Measurements from ENCODE around the gene NEK10. TPM values are rescaled to one million over a fixed set of nuclear protein-coding genes. Genes with fewer than 3 reads are reported as not detected.

NEK10 gene
- total RNA-seq, 1 donor from 2014 or later = 1.2 TPM

DNA sequence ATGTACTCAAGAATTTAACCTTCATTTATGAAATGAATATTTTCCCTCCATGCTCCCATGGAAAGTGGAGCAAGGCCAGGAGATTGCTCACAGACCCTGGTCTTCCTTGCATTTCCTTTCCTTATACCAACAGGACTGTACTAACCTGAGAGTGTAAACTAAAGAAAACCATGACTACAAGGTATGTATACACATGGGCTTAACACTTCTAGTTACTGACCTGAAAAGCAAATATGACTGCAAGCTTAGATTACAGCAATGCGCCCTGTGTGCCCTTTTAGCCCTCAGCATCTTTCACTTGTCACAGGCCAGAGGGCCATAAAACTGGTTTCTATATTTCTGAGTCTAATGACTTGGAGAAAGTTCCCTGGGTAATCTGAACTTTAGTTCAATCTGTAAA is 52.1 kb downstream of the NEK10 start:
- no peaks in the 10 kb centered on the region for H3K36me3 Mint-ChIP-seq (ENCODE audit: low read depth, unreplicated experiment)
- no peak overlapping the region for H3K4me3 Mint-ChIP-seq (ENCODE audit: unreplicated experiment)
- no peaks in the 10 kb centered on the region for H3K4me1 Mint-ChIP-seq (ENCODE audit: unreplicated experiment)
- no peak overlapping the region for H3K27ac Mint-ChIP-seq (ENCODE audit: unreplicated experiment)
- H3K27me3 Mint-ChIP-seq (ENCODE audit: unreplicated experiment) = peaks cover 3% of the 10 kb centered on the region
- H3K9me3 Mint-ChIP-seq (ENCODE audit: unreplicated experiment) = no peaks in the 10 kb centered on the region
- no peak for DNase-seq (ENCODE audit: low spot score)
- TF ChIP-seq, protein P1, sequence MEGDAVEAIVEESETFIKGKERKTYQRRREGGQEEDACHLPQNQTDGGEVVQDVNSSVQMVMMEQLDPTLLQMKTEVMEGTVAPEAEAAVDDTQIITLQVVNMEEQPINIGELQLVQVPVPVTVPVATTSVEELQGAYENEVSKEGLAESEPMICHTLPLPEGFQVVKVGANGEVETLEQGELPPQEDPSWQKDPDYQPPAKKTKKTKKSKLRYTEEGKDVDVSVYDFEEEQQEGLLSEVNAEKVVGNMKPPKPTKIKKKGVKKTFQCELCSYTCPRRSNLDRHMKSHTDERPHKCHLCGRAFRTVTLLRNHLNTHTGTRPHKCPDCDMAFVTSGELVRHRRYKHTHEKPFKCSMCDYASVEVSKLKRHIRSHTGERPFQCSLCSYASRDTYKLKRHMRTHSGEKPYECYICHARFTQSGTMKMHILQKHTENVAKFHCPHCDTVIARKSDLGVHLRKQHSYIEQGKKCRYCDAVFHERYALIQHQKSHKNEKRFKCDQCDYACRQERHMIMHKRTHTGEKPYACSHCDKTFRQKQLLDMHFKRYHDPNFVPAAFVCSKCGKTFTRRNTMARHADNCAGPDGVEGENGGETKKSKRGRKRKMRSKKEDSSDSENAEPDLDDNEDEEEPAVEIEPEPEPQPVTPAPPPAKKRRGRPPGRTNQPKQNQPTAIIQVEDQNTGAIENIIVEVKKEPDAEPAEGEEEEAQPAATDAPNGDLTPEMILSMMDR (IDR thresholded peaks at IDR 0.05; ENCODE audit: unreplicated experiment) = no peak

DNA sequence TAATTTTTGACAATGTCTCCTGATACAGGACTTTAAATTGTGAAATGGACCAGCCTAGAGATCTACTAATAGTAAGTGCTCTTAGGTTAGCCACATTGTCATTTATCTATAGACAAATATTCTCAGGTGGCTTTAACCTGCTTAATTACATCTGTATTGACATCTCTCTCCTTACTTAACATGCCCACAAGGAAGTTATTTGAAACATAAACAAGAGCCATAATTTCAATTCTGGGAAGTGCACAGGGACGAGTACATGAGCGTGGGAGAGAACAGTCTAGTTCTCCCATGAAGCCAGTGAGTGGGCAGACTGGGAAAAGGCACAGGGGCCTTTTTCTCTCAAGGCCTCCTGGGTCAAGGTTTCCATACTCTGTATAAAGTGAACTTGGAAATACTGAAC is 54.2 kb downstream of the NEK10 start:
- H3K36me3 Mint-ChIP-seq (ENCODE audit: low read depth, unreplicated experiment) = no peaks in the 10 kb centered on the region
- no peak overlapping the region for H3K4me3 Mint-ChIP-seq (ENCODE audit: unreplicated experiment)
- no peak overlapping the region for H3K27ac Mint-ChIP-seq (ENCODE audit: unreplicated experiment)
- H3K9me3 Mint-ChIP-seq (ENCODE audit: unreplicated experiment) = no peaks in the 10 kb centered on the region
- no peaks in the 10 kb centered on the region for H3K4me1 Mint-ChIP-seq (ENCODE audit: unreplicated experiment)
- H3K27me3 Mint-ChIP-seq (ENCODE audit: unreplicated experiment) = peaks cover 3% of the 10 kb centered on the region
- no peak for DNase-seq (ENCODE audit: low spot score)
- TF ChIP-seq, protein P1 (IDR thresholded peaks at IDR 0.05; ENCODE audit: unreplicated experiment) = no peak

DNA sequence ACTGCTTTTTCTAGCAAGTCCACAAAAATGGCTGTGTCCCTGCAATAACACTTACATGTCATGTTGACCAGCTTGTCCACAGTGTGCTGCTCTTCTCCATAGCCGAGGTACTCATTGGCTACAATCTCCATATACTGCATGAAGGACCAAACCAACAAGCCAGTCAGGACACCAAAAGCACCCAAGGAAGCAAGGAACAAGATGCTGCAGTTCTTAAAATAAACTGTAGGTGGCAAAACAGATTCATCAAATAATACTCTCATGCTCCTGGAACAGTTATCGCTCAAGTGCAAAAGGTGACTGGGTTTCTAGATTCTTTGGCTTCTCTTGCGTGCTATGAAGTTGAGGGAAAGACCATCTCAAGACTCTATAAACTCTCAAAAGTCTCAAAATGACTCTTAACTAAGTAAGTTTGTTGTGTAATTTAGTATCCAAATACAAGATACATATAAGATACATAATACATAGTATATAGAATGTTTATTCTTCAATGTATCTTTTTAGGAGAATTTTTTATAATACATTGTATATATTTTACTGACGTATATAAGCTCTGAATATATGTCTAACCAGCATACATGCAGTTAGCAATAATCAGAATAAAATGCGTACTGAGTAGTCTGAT is 57.0 kb downstream of the NEK10 start:
- peak; percentile 14 for DNase-seq (ENCODE audit: low spot score)
- Mint-ChIP-seq H3K9me3 (ENCODE audit: unreplicated experiment) (no peaks in the 10 kb centered on the region), H3K4me3 (ENCODE audit: unreplicated experiment) (no peak overlapping the region), H3K36me3 (ENCODE audit: low read depth, unreplicated experiment) (no peaks in the 10 kb centered on the region), H3K27me3 (ENCODE audit: unreplicated experiment) (peaks cover 3% of the 10 kb centered on the region), H3K4me1 (ENCODE audit: unreplicated experiment) (no peaks in the 10 kb centered on the region), H3K27ac (ENCODE audit: unreplicated experiment) (no peak overlapping the region)
- TF ChIP-seq, protein P1 (IDR thresholded peaks at IDR 0.05; ENCODE audit: unreplicated experiment) = peak; percentile 85

DNA sequence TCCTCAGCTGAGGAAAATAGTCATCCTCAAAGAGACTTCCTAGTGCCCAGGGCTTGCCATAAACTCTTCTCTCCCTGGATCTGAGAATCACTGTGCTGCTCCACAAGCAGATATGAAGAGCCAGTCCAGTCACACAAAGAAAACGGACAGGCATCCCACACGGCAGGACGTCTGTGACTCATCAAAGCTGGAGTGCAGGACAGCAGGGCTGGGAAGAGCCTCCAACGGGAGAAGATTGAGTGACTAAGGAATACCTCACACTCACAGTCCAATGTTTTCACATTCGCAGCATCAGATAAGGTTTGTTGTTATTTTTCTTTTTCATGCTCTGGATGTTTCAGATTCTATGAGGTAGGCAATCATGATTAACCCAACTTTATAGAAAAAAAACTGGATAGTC is 57.8 kb downstream of the NEK10 start:
- no peak overlapping the region for H3K27ac Mint-ChIP-seq (ENCODE audit: unreplicated experiment)
- TF ChIP-seq, protein P1 (IDR thresholded peaks at IDR 0.05; ENCODE audit: unreplicated experiment) = no peak
- no peak for DNase-seq (ENCODE audit: low spot score)
- peaks cover 3% of the 10 kb centered on the region for H3K27me3 Mint-ChIP-seq (ENCODE audit: unreplicated experiment)
- no peaks in the 10 kb centered on the region for H3K4me1 Mint-ChIP-seq (ENCODE audit: unreplicated experiment)
- H3K36me3 Mint-ChIP-seq (ENCODE audit: low read depth, unreplicated experiment) = no peaks in the 10 kb centered on the region
- no peak overlapping the region for H3K4me3 Mint-ChIP-seq (ENCODE audit: unreplicated experiment)
- H3K9me3 Mint-ChIP-seq (ENCODE audit: unreplicated experiment) = no peaks in the 10 kb centered on the region

DNA sequence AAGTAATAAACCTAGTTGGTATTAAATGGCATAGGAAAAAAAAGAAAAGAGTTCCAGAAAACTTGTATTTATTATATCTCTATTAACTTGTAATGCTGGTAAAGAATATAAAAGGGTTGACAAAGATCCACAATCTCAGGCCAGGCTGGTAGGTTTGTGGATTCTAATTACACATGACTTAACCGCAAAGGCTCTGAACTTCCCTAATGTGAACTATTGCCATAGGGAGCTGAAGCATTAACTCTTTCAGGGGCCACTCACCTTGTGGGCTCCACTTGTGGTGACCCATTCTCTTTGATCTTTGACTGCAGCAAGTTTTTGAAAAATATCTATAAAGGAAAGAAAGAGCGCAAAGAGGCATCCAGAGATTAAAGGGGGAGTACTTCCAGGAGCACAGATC is 58.5 kb downstream of the NEK10 start:
- H3K27ac Mint-ChIP-seq (ENCODE audit: unreplicated experiment) = no peak overlapping the region
- TF ChIP-seq, protein P1 (IDR thresholded peaks at IDR 0.05; ENCODE audit: unreplicated experiment) = no peak
- no peak overlapping the region for H3K4me3 Mint-ChIP-seq (ENCODE audit: unreplicated experiment)
- H3K9me3 Mint-ChIP-seq (ENCODE audit: unreplicated experiment) = no peaks in the 10 kb centered on the region
- H3K27me3 Mint-ChIP-seq (ENCODE audit: unreplicated experiment) = peaks cover 3% of the 10 kb centered on the region
- H3K4me1 Mint-ChIP-seq (ENCODE audit: unreplicated experiment) = no peaks in the 10 kb centered on the region
- no peaks in the 10 kb centered on the region for H3K36me3 Mint-ChIP-seq (ENCODE audit: low read depth, unreplicated experiment)
- DNase-seq (ENCODE audit: low spot score) = no peak

All from endothelial cell (in vitro differentiated cells).